K562 (cell line): ENCODE data around the gene HCST. TPM values are rescaled to one million over a fixed set of nuclear protein-coding genes. Genes with fewer than 3 reads are reported as not detected.

Experiments
- DNMT1 ChIP-seq: fragments of 450-650 bp; IDR thresholded peaks from 2 replicates; pipeline ENCODE4 v1.6.1; 2016; ENCODE audit warnings: antibody characterized with exemption, mild to moderate bottlenecking
- HNRNPK ChIP-seq: fragments of 200-400 bp; formaldehyde crosslinking; IDR thresholded peaks from one replicate; pipeline ENCODE4 v1.6.1; 2018; ENCODE audit warnings: mild to moderate bottlenecking, low read depth, low read length; ENCODE audit not compliant: poor library complexity, severe bottlenecking
- JUN ChIP-seq, 2 experiments: sonication (generic) in 1 of 2; formaldehyde crosslinking in 1 of 2; IDR thresholded peaks; 2 replicates each; pipeline versions ENCODE4 v1.6.1 to v1.8.0; 2012 to 2022; ENCODE audit warnings: borderline replicate concordance in 2 of 2, mild to moderate bottlenecking in 2 of 2, improper control_type of control experiment in 1 of 2, low read depth in 1 of 2, low read length in 1 of 2, missing genetic modification reagents in 1 of 2
- MEF2D ChIP-seq: conservative IDR thresholded peaks from 2 replicates; pipeline ENCODE4 v1.6.1; 2016; ENCODE audit warnings: low read depth, missing genetic modification characterization, missing compliant biosample characterization
- POLR2H ChIP-seq: IDR thresholded peaks from 2 replicates; pipeline ENCODE4 v1.6.1; 2016; ENCODE audit warnings: missing genetic modification characterization, low read depth, mild to moderate bottlenecking, control low read depth, missing compliant biosample characterization, moderate library complexity
- RCOR1 ChIP-seq, 2 experiments: IDR thresholded peaks; 2 replicates each; pipeline ENCODE4 v1.6.1; 2012; ENCODE audit warnings: low read depth in 2 of 2, low read length in 2 of 2, borderline replicate concordance in 1 of 2, improper control_type of control experiment in 1 of 2
- TBL1XR1 ChIP-seq, 2 experiments: IDR thresholded peaks; 2 replicates each; pipeline ENCODE4 v1.6.1; 2012; ENCODE audit warnings: improper control_type of control experiment in 2 of 2, low read length in 2 of 2, mild to moderate bottlenecking in 1 of 2
- TCF7L2 ChIP-seq: fragments of 150-350 bp; IDR thresholded peaks from 2 replicates; pipeline ENCODE4 v1.6.1; 2016; ENCODE audit warnings: low read depth, mild to moderate bottlenecking, low read length, moderate library complexity
- TEAD1 ChIP-seq, 2 experiments: fragments of 450-650 bp in 1 of 2; sonication (generic) in 1 of 2; formaldehyde crosslinking; IDR thresholded peaks; 2 replicates each; pipeline versions ENCODE4 v1.4.0 to v1.8.0; 2020 to 2022; ENCODE audit warnings: mild to moderate bottlenecking in 2 of 2, missing genetic modification reagents in 1 of 2
- ZBTB7A ChIP-seq: IDR thresholded peaks from 2 replicates; pipeline ENCODE4 v1.6.1; 2011; ENCODE audit warnings: low read depth, mild to moderate bottlenecking, low read length, moderate library complexity, borderline replicate concordance; ENCODE audit not compliant: control insufficient read depth
- ZNF324 ChIP-seq: fragments of 250-450 bp; sonication (Bioruptor Pico); IDR thresholded peaks from 2 replicates; pipeline ENCODE4 v1.4.0; 2020; ENCODE audit warnings: mild to moderate bottlenecking
- polyA plus RNA-seq, 8 experiments: library from polyadenylated mRNA; depleted of rRNA in 4 of 8; stranded (reverse) in 5 of 8; unstranded in 3 of 8; fragments of >200 nt; fragmentation: Nextera tagmentation in 2 of 8; fragmentation: Illumina TruSeq in 1 of 8; extraction: Ambion mirVana in 2 of 8; extraction: Trizol in 1 of 8; gene quantifications; 2 replicates each; pipeline versions ENCODE4 v1.2.1 to v1.2.3, GENCODE V29; 2011 to 2014; ENCODE audit warnings: inconsistent platforms in 1 of 8, missing spikeins in 1 of 8
- total RNA-seq, 7 experiments: library from RNA; depleted of rRNA in 6 of 7; stranded (reverse); fragments of >200 nt in 6 of 7; fragmentation: Illumina TruSeq in 2 of 7; extraction: Trizol in 2 of 7; gene quantifications; 2 replicates each; pipeline versions ENCODE4 v1.2.1 to v1.2.3, GENCODE V29; 2011 to 2021; ENCODE audit warnings: low replicate concordance in 1 of 7
- TF ChIP-seq, protein P1 (sequence below), 2 experiments: fragments of 450-650 bp; IDR thresholded peaks; 2 replicates each; pipeline ENCODE4 v1.6.1; 2016; ENCODE audit warnings: mild to moderate bottlenecking in 2 of 2, borderline replicate concordance in 1 of 2, low read depth in 1 of 2, moderate library complexity in 1 of 2
- TF ChIP-seq, protein P2 (sequence below): fragments of 450-650 bp; formaldehyde crosslinking; IDR thresholded peaks from 2 replicates; pipeline ENCODE4 v1.4.0; 2020; ENCODE audit warnings: mild to moderate bottlenecking, mixed read lengths
- TF ChIP-seq, protein P3 (sequence below): fragments of 200-800 bp; sonication (Bioruptor generic); IDR thresholded peaks from 2 replicates; pipeline ENCODE4 v1.6.1; 2017; ENCODE audit warnings: missing genetic modification characterization, missing compliant biosample characterization

HCST gene
- total and polyA plus RNA-seq, 9 of the 15 experiments (the other 6 are each of a cell fraction or from before 2014, with no cell fraction given), result 0.29 to 1.9 (median 0.95) TPM; not detected in 2

- TF ChIP-seq, protein P1, sequence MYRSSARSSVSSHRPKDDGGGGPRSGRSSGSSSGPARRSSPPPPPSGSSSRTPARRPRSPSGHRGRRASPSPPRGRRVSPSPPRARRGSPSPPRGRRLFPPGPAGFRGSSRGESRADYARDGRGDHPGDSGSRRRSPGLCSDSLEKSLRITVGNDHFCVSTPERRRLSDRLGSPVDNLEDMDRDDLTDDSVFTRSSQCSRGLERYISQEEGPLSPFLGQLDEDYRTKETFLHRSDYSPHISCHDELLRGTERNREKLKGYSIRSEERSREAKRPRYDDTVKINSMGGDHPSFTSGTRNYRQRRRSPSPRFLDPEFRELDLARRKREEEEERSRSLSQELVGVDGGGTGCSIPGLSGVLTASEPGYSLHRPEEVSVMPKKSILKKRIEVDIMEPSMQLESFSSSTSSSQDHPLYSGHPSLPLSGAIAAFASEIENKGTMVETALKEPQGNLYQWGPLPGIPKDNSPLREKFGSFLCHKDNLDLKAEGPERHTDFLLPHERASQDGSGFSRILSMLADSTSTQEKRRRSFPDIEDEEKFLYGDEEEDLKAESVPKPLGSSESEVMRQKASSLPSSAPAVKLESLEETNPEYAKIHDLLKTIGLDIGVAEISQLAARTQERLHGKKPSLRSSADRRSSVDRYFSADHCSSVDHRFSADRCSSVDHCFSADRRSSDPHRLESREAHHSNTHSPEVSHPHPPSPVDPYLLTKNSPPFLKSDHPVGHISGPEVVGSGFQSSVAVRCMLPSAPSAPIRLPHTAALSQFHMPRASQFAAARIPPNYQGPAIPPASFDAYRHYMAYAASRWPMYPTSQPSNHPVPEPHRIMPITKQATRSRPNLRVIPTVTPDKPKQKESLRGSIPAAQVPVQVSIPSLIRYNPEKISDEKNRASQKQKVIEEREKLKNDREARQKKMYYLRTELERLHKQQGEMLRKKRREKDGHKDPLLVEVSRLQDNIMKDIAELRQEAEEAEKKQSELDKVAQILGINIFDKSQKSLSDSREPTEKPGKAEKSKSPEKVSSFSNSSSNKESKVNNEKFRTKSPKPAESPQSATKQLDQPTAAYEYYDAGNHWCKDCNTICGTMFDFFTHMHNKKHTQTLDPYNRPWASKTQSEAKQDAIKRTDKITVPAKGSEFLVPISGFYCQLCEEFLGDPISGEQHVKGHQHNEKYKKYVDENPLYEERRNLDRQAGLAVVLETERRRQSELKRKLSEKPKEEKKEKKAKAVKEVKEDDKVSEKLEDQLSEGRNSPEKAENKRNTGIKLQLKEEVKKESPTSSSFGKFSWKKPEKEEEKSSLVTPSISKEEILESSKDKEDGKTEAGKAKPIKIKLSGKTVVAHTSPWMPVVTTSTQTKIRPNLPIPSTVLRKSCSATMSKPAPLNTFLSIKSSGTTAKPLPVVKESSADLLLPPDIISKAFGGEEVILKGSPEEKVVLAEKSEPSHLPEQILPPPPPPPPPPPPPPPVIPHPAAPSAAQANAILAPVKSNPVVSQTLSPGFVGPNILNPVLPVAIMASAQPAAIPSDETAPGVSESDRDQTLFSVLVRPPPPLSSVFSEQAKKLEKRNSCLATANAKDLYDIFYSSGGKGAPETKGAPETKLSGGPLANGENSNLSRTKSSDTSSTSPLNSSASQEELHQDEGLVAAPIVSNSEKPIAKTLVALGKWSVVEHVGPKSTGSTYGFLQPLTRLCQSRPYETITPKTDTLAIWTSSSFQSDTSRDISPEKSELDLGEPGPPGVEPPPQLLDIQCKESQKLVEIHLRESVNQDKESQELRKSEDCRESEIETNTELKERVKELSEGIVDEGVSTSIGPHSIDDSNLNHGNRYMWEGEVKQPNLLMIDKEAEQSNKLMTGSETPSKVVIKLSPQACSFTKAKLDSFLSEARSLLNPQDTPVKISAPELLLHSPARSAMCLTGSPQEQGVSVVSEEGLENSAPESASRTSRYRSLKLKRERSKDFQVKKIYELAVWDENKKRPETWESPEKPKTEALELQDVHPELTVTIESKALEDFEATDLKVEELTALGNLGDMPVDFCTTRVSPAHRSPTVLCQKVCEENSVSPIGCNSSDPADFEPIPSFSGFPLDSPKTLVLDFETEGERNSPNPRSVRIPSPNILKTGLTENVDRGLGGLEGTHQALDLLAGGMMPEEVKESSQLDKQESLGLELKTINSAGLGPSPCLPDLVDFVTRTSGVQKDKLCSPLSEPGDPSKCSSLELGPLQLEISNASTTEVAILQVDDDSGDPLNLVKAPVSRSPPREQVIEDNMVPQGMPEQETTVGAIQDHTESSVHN (IDR thresholded peaks at IDR 0.05; ENCODE audit: borderline replicate concordance in 1 of 2, low read depth in 1 of 2), result peak in 1 of 2 experiments; percentile 76; a peak in 2 of 4 replicates
- TF ChIP-seq HNRNPK, result no peak
- TF ChIP-seq, protein P2, sequence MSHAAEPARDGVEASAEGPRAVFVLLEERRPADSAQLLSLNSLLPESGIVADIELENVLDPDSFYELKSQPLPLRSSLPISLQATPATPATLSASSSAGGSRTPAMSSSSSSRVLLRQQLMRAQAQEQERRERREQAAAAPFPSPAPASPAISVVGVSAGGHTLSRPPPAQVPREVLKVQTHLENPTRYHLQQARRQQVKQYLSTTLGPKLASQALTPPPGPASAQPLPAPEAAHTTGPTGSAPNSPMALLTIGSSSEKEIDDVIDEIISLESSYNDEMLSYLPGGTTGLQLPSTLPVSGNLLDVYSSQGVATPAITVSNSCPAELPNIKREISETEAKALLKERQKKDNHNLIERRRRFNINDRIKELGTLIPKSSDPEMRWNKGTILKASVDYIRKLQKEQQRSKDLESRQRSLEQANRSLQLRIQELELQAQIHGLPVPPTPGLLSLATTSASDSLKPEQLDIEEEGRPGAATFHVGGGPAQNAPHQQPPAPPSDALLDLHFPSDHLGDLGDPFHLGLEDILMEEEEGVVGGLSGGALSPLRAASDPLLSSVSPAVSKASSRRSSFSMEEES (CRISPR knock-in tag), result no peak
- TF ChIP-seq, protein P3, sequence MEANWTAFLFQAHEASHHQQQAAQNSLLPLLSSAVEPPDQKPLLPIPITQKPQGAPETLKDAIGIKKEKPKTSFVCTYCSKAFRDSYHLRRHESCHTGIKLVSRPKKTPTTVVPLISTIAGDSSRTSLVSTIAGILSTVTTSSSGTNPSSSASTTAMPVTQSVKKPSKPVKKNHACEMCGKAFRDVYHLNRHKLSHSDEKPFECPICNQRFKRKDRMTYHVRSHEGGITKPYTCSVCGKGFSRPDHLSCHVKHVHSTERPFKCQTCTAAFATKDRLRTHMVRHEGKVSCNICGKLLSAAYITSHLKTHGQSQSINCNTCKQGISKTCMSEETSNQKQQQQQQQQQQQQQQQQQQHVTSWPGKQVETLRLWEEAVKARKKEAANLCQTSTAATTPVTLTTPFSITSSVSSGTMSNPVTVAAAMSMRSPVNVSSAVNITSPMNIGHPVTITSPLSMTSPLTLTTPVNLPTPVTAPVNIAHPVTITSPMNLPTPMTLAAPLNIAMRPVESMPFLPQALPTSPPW (CRISPR knock-in tag), result peak; percentile 82
- no peak for TF ChIP-seq TBL1XR1 (IDR thresholded peaks at IDR 0.05; ENCODE audit: low read length in 2 of 2)
- peak in 1 of 2 experiments; percentile 44; a peak in 1 of 4 replicates for TF ChIP-seq TEAD1 (CRISPR knock-in tag; IDR thresholded peaks at IDR 0.05)
- TF ChIP-seq POLR2H (tag), result no peak
- TF ChIP-seq DNMT1, result no peak
- TF ChIP-seq RCOR1 (IDR thresholded peaks at IDR 0.05; ENCODE audit: borderline replicate concordance in 1 of 2, low read depth in 2 of 2, low read length in 2 of 2), result peak in 1 of 2 experiments; percentile 57; a peak in 1 of 4 replicates
- no peak; the same call in 1 of the 2 replicates for TF ChIP-seq MEF2D (tag)
- no peak for TF ChIP-seq ZNF324 (CRISPR knock-in tag)
- 0 out of 2 replicates have a peak, but pooled peaks have one; percentile 29 for TF ChIP-seq JUN (IDR thresholded peaks at IDR 0.05; ENCODE audit: borderline replicate concordance, low read depth, low read length)
- no peak for TF ChIP-seq JUN (CRISPR knock-in tag; IDR thresholded peaks at IDR 0.05; ENCODE audit: borderline replicate concordance)
- TF ChIP-seq ZBTB7A, result peak; percentile 72; the same call in 1 of the 2 replicates
- TF ChIP-seq TCF7L2, result no peak
These were observed 6.8 kb downstream of the HCST start (continued) for GRCh38 chr19:35908973-35909683.
